GM12801 (cell line): ENCODE data around the gene ZXDC.

ENCODE experiments used
- CTCF ChIP-seq: IDR thresholded peaks from one replicate; pipeline ENCODE4 v1.5.1; 2011; ENCODE audit warnings: control low read depth; ENCODE audit not compliant: insufficient read length; ENCODE audit errors: extremely low read depth

The ZXDC gene

GRCh38 chr3:126460381-126460780 lies 15.3 kb downstream of the ZXDC start:
- TF ChIP-seq CTCF: no peak

- no peak for TF ChIP-seq CTCF
Measured at GRCh38 chr3:126459763-126460127, 15.9 kb downstream of the ZXDC start.

GRCh38 chr3:126459111-126459762 lies 16.5 kb downstream of the ZXDC start:
- TF ChIP-seq CTCF: no peak

GRCh38 chr3:126456766-126457388 lies 18.8 kb downstream of the ZXDC start:
- TF ChIP-seq CTCF: no peak

GRCh38 chr3:126456211-126456610 lies 19.5 kb downstream of the ZXDC start:
- no peak for TF ChIP-seq CTCF

- TF ChIP-seq CTCF: no peak
Measured at GRCh38 chr3:126454437-126455198, 21.1 kb downstream of the ZXDC start.

- no peak for TF ChIP-seq CTCF
Measured at GRCh38 chr3:126454025-126454424, 21.7 kb downstream of the ZXDC start.
